DOHH2 (cell line): ENCODE data around the gene HADHA.

Experiments
- H3F3A ChIP-seq: fragments of 200-600 bp; sonication (generic), shearing (Covaris generic); 2 replicates; pipeline ENCODE4 v1.6.0; 2016; ENCODE audit warnings: antibody characterized with exemption, mild to moderate bottlenecking; ENCODE audit not compliant: control insufficient read depth, insufficient read depth
- H3K27ac ChIP-seq: fragments of 200-600 bp; sonication (generic); 2 replicates; pipeline ENCODE4 v1.5.1; 2014; ENCODE audit warnings: low read depth, mild to moderate bottlenecking, low read length, moderate library complexity
- H3K27me3 ChIP-seq: fragments of 200-600 bp; sonication (generic); 2 replicates; pipeline ENCODE4 v1.6.1; 2014; ENCODE audit warnings: mild to moderate bottlenecking, low read length, mixed read lengths; ENCODE audit not compliant: control insufficient read depth
- H3K36me3 ChIP-seq: fragments of 200-600 bp; sonication (generic); 2 replicates; pipeline ENCODE4 v1.6.1; 2014; ENCODE audit warnings: mild to moderate bottlenecking, low read length, moderate library complexity, mixed read lengths; ENCODE audit not compliant: control insufficient read depth
- H3K4me1 ChIP-seq: fragments of 200-600 bp; sonication (generic); 2 replicates; pipeline ENCODE4 v1.6.1; 2014; ENCODE audit warnings: mild to moderate bottlenecking, low read length, mixed read lengths; ENCODE audit not compliant: control insufficient read depth
- H3K4me2 ChIP-seq: fragments of 200-600 bp; sonication (generic); 2 replicates; pipeline ENCODE4 v1.6.0; 2014; ENCODE audit warnings: mild to moderate bottlenecking, low read length, moderate library complexity
- H3K4me3 ChIP-seq: fragments of 200-600 bp; sonication (generic); 2 replicates; pipeline ENCODE4 v1.5.1; 2014; ENCODE audit warnings: mild to moderate bottlenecking, low read length, mixed read lengths
- H3K79me2 ChIP-seq: fragments of 200-600 bp; sonication (generic); 2 replicates; pipeline ENCODE4 v1.6.1; 2014; ENCODE audit warnings: mild to moderate bottlenecking, low read length, mixed read lengths; ENCODE audit not compliant: control insufficient read depth
- H3K9me2 ChIP-seq: fragments of 200-600 bp; sonication (generic); replicated peaks from 2 replicates; pipeline ENCODE4 v1.6.1; 2014; ENCODE audit warnings: mild to moderate bottlenecking, low read length, mixed read lengths; ENCODE audit not compliant: control insufficient read depth
- H3K9me3 ChIP-seq: fragments of 200-600 bp; sonication (generic); 2 replicates; pipeline ENCODE4 v1.6.1; 2014; ENCODE audit warnings: antibody characterized with exemption, low read length, mixed read lengths; ENCODE audit not compliant: control insufficient read depth, insufficient read depth
- H4K20me1 ChIP-seq: fragments of 200-600 bp; sonication (generic); 2 replicates; pipeline ENCODE4 v1.6.0; 2014; ENCODE audit warnings: low read depth, mild to moderate bottlenecking, antibody characterized with exemption, low read length, moderate library complexity; ENCODE audit not compliant: control insufficient read depth, insufficient read depth
- CTCF ChIP-seq: fragments of 200-600 bp; sonication (generic); IDR thresholded peaks from one replicate; pipeline ENCODE4 v1.5.1; 2014; ENCODE audit warnings: antibody characterized with exemption, mild to moderate bottlenecking, low read depth, low read length; ENCODE audit not compliant: poor library complexity, severe bottlenecking
- EZH2phosphoT487 ChIP-seq: fragments of 200-600 bp; sonication (generic); IDR thresholded peaks from 2 replicates; pipeline ENCODE4 v1.6.1; 2017; ENCODE audit warnings: borderline replicate concordance, mild to moderate bottlenecking, antibody characterized with exemption, low read length, moderate library complexity, mixed read lengths

HADHA gene

GRCh38 chr2:26193578-26194231, 50.7 kb downstream of the HADHA start:
- no peak overlapping the region for H3K4me3 ChIP-seq
- no peaks in the 10 kb centered on the region for H3K27me3 ChIP-seq
- H4K20me1 ChIP-seq = no peaks in the 10 kb centered on the region
- no peaks in the 10 kb centered on the region for H3F3A ChIP-seq
- H3K79me2 ChIP-seq = no peaks in the 10 kb centered on the region
- no peak overlapping the region for H3K27ac ChIP-seq
- H3K9me3 ChIP-seq = no peaks in the 10 kb centered on the region
- no peaks in the 10 kb centered on the region for H3K9me2 ChIP-seq
- no peak overlapping the region for H3K4me2 ChIP-seq
- TF ChIP-seq EZH2phosphoT487 = no peak
- TF ChIP-seq CTCF = no peak
- H3K36me3 ChIP-seq = peaks cover 67% of the 10 kb centered on the region
- peaks cover 13% of the 10 kb centered on the region for H3K4me1 ChIP-seq

- Histone ChIP-seq H3K27ac (no peak overlapping the region), H4K20me1 (no peaks in the 10 kb centered on the region), H3K4me1 (no peaks in the 10 kb centered on the region), H3K9me3 (no peaks in the 10 kb centered on the region), H3K4me3 (no peak overlapping the region), H3K79me2 (no peaks in the 10 kb centered on the region), H3F3A (no peaks in the 10 kb centered on the region), H3K9me2 (no peaks in the 10 kb centered on the region), H3K27me3 (no peaks in the 10 kb centered on the region), H3K36me3 (peaks cover 46% of the 10 kb centered on the region), H3K4me2 (no peak overlapping the region)
- TF ChIP-seq CTCF = no peak
- TF ChIP-seq EZH2phosphoT487 = no peak
Measured at GRCh38 chr2:26191316-26192159, 52.9 kb downstream of the HADHA start.

- no peaks in the 10 kb centered on the region for H3K9me3 ChIP-seq
- H3K27me3 ChIP-seq = no peaks in the 10 kb centered on the region
- H3K9me2 ChIP-seq = no peaks in the 10 kb centered on the region
- peaks cover 35% of the 10 kb centered on the region for H3K36me3 ChIP-seq
- no peaks in the 10 kb centered on the region for H3K79me2 ChIP-seq
- H3K4me2 ChIP-seq = no peak overlapping the region
- no peak for TF ChIP-seq CTCF
- no peak for TF ChIP-seq EZH2phosphoT487
- no peaks in the 10 kb centered on the region for H3F3A ChIP-seq
- no peak overlapping the region for H3K4me3 ChIP-seq
- H4K20me1 ChIP-seq = no peaks in the 10 kb centered on the region
- H3K4me1 ChIP-seq = 0 out of 2 replicates have a peak, but pooled peaks cover 3% of the 10 kb centered on the region
- H3K27ac ChIP-seq = no peak overlapping the region
Measured at GRCh38 chr2:26190369-26190768, 54.1 kb downstream of the HADHA start.
